Activated effector memory CD4-positive, alpha-beta T cell treated with anti-CD3 and anti-CD28 coated beads, Interleukin-2, amount 50 U/mL, for 16 hours (primary cell): ENCODE data around the gene PRR22.
"Not testable (repeated sequence)": the region's sequence is repeated elsewhere in the genome, so short reads cannot be mapped to it uniquely, and the experiment has no call there.

Source experiments
- DNase-seq: peaks from one replicate; pipeline ENCODE4 v3.0.0-alpha.2; 2020

Gene PRR22

DNA sequence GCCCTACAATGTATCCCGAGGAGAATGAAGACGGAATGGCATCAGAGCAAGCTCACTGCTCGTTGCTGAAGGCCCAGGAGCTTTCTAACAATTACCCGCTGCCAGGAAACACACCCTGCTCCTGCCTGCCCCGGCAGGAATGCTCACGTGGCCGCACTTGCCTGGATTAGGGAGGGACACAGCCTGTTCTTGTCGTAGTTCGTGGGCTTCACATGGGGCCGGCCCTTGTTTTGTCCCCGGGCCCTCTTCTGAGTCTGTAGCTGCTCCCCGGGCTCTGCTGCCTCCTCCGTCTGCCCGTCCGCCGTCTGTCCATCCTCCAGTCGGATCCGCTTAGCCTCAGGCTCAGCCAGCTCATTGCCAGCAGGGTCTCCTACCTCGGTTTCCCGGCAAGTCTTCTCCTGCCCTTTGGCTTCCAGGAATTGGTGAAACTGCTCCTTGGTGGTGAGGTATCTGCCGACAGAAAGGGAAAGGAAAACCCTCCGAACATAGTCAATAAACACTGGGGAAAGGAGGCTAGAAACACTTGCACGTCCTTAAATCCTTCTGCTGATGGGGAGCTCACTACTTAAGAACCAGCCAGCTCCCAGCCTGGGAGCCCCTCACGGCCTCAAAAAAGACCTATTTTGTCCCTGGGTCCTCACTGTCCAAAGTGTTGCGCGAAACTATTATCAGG, 5.5 kb upstream of the PRR22 start:
- no peak for DNase-seq

DNA sequence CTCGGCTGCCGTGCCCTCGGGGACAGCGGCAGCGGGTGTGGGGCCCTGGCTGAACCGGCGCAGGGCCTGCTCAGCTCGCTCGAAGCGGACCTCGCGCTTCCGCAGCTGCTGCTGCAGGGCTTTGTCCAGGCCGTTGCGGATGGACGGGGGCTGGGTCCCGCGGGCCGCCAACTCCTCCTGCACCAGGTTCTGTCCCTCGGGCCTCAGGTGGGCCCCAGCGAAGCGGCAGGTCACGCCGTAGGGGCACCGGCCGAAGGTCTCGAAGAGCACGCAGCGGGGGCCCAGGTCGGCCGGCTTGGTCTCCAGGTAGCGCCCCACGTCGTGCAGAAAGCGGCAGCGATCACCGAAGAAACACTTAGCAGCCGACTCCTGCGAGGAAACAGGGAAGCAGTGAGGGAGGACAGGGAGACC, 4.8 kb upstream of the PRR22 start:
- no peak for DNase-seq

DNA sequence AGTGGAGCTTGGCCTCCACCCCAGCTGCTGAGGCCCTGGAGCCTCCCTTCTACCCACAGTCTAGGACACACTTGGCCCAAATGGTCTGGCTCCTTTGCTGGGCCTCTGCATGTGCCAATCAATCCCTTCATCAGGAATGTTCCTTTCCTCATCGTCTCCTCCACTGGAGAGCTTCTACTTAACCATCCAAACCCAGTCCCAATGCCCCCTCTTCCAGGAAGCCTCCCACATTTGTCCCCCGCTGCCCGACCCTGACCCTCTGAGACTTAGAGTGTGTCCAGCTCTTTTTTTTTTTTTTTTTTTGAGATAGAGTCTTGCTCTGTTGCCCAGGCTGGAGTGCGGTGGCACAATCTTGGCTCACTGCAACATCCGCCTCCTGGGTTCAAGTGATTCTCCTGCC, 3.9 kb upstream of the PRR22 start:
- DNase-seq: no peak

DNA sequence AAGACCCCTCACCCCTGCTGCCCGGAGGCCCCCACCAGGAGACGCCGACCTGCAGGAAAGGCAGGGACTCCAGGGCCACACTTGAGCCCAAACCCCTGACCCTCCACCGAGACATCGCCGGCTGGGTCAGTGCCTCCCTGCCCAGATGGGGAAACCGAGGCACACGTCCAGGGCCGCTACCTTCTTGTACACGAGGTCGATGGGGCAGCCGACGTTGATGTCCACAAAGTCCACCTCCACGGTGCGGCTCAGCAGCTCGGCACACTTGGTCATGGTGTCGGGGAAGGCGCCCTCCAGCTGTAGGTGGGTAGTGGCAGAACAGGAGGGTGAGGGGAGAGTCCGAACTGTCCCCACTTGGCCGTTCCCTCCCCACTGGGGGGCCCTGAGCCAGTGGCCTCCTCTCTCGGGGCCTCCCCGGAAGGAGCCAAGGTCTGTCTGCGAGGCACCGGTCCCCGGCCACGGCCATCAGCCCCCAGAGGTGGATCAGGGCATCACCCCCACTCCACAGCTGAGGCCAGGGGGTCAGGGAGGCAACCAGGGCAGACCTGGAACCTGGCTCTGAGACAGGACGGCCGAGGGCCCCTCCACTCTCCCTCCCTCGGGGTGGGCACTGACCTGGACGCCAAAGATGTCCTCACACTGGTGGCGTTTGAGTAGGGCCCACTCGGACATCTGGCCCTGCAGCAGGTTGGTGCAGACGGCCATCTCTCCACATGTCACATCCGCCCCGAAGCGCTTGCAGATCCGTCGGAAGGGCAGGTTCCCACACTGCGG, 3.0 kb upstream of the PRR22 start:
- no peak for DNase-seq

DNA sequence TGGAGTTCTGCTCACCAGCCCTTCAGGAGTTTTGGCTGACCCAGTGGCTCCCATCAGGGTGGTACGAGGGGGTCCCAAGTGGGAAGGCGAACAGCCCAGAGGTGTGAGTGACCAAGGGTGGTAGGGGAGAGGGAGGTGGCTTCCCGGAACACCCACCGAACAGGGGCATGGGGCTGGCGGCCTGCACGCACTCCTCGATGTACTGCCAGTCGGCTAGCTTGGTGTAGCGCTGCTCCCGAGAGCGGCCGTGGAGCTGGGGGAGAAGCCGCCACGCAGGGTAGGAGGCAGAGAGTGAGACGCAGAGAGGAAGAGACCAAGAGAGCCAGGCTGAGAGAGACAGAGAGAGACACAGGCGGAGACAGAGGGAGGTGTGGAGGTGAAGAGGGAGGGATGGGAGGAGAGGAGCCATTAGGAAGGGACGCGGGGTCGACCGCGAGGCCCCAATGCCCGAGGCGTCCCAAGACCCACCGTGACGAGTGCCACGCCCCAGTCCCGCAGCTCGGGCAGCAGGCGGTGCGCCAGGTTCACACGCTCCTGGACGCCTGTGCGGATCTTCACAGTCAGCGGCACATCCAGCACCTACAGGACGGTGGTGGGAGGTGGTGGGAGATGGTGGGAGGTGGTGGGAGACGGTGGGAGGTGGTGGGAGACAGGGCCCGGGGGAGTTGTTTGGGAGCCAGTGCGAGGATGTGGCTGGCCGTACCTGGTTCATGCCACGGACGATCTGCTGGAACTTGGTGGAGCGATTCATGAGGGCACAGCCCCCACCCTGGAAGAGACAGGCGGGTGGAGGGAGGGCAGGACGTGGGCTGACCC, 2.3 kb upstream of the PRR22 start:
- no peak for DNase-seq

DNA sequence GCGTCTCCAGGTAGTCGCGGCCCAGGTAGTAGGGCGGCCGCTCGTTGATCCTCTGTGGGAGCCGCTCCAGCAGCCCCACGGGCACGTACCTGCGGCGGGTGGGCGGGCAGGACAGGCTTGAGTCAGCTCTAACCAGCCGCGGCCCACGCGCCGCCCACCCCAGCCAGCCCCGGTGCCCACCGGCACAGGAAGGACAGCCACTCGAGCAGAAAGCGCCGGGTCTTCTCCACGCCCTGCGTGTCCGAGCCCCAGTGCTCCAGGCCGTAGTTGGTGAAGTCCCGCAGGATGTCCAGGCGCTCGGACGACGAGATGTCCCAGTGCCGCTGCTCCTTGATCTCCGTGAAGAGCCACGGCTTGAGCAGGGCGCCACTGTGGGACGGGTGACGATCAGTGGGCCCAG, 877 bp upstream of the PRR22 start:
- no peak for DNase-seq

DNA sequence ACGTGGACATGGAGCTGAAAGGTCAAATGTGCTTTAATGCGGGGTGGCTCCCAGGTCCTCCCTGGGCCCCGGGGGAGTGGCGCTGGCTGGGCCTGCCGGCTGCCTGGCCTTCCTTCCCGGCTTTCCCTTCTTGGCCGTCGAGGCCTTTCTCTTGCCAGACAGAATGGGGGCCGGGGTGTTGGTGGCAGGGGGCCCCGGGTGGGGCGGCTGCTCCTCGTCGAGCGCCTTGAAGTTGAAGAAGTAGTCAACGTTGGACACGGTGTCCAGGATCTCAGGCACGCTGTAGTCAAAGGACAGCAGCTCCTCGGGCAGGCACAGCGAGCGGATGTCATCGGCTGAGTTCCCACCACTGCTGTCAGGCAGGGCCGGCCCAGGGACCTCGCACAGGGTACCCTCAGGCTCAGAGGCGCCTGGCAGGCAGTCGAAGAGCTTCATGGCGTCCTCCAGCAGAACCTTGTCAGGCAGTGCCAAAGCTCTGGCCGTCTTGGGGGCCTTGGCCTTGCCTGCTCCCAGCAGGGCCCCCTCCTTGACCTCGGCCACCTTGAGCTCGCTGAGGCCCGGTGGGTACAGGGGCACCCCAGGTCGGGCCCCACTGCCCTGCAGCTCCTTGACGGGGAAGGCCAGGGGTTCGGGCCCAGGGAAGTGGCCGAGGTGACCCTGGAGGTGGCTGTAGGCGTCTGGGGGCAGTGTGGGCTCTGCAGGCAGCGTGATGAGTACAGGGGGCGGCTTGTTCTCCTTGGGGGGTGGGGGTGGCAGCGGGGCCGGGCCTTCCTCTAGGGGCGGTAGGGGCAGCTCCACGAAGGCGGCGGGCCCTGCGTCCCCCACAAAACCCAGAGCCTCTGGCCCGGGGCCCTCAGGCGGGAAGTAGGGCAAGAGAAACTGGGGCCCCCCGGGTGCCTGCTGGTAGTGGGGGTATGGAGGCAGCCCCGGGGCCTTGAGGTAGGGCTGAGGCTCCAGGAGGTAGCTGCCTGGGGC, 1.3 kb downstream of the PRR22 start:
- DNase-seq: no peak

DNA sequence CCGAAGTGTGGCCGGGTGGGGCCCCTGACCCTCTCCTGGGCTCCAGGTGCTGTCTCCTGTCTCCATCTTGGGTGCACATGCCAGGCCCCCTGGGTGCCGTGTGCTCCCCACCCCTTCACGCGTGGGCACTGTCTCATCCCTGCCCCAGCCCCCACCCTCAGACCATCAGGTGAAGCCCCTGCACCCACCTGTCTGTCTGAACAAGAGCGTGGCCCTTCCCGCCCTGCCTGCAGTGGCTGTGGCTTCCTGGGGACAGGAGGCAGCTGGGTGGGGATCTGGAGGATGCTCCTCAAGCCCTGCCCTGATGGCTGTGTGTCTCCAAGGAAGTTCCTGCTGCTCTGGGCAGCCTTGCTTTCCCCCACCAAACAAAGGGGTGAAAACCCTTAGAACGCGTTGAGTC, 2.2 kb downstream of the PRR22 start:
- DNase-seq: no peak

DNA sequence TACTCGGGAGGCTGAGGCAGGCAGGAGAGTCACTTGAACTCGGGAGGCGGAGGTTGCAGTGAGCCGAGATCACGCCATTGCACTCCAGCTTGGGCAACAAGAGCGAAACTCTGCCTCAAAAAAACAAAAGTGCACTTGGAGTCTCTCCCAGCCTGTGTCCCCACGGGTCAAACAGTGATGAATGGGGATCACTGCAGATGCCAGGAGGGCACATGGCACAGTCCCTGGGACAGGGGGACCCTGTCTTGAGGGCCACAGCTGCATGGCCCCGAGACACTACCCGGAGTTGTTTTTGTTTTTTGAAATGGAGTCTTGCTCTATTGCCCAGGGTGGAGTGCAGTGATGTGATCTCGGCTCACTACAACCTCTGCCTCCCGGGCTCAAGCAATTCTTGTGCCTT, 3.6 kb downstream of the PRR22 start:
- not testable (repeated sequence) for DNase-seq

DNA sequence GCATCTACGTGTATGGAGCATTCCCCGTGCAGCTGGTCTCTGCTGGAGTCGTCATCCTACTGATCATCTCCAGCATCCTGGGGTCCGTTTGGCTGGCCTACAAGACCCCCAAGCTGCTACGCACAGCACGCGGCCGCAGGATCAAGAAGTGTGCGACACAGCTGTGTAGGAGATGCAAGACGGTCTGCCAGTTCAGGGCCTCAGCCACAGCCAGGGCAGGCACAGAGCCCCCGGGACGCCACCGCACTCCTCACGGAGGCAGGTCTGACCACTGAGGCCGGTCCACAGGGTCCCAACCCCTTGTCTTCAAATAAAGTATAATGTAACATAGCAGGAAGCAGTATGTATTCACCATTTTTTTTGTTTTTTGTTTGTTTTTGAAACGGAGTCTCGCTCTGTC, 6.1 kb downstream of the PRR22 start:
- no peak for DNase-seq

DNA sequence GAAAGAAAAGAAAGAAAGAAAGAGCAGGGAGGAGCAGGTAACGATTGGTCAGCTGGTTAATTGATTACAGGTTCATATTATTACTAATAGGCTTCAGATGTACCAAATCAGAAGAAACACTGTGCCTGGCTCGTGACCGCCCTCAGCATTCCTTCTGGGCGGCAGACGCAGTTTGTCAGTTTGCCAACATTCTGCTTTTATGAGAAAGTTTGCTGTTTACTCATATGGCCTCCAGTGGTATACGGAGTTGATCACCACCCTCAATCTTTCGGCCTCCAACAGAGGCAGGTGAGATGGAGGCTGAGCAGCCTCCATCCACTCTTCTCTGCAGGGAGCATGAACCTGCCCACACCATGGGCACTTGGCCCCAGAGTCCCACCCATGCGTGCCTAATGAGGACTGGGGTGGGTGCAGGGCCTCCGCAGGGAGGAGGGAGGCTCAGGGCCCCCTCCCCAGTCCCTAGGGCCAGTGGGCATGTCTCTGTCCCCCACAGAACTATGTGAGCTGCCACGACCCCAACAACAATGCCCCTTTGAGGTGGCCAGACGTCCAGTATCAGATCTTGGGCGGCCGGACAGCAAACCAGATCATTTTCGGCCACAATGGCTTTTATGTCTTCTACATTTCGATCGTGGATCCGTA, 8.8 kb downstream of the PRR22 start:
- no peak for DNase-seq

DNA sequence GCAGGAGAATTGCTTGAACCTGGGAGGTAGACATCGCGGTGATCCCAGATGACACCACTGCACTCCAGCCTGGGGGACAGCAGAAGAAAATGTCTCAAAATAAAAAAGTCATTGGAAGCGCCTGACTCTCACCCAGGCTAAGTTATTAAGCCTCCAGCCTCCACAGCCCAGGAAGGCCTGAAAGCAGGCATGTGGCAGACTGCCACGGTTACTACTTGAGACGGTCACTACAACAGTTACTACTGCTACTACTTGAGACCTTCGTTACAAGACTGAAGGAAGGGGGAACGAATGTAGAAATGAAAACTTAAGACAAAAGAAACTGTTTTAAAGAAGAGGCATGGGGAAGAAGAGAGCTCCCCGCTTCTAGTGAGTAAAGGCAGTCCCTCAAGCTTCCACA, 9.6 kb downstream of the PRR22 start:
- DNase-seq: no peak

DNA sequence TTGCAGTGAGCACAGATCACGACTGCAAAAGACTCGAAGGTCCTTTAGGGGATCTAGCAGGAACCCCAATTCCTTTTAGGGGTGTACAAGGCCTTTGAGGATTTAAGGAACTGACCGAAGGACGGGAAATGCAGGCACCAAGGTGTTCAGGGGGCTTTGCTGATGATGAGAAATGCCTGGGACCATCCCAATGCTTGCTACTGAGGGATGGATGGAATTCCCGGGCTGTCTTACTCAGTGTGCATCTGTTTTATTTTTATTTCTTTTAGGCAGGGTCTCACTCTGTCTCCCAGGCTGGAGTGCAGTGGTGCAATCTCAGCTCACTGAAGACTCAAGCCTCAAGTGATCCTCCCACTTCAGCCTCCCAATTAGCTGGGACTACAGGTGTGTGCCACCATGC, 11.3 kb downstream of the PRR22 start:
- DNase-seq: no peak

DNA sequence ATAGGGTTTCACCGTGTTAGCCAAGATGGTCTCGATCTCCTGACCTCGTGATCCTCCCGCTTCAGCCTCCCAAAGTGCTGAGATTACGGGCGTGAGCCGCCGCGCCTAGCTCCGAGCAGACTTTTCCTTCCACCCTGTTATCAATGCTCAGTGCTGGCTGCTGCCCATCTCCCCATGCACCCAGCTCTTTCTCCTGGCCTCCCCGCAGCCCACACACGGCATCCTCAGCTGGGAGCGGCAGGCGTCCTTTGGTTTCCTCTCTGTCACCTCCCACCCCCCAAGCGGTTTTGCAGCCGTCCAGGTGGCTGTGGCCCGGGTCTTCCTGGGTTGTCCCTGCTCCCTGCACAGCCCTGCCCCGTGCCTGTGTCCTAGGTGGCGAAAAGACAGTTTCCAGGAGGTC, 12.1 kb downstream of the PRR22 start:
- DNase-seq: no peak

DNA sequence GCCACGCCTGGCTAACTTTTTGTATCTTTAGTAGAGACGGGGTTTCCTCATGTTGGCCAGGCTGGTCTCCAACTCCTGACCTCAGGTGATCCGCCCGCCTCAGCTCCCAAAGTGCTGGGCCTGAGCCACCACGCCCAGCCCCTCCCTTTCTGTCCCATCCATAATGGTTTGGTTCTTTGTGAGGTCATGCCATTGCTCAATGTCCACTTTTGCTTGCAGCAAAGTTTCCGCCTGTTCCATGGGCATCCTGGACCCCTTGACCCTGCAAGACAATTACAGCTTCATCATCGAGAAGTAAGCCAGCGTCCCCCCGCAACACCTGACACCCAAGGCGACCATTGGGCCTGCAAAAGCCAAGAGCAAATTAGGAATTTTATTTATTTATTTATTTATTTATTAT, 16.6 kb downstream of the PRR22 start:
- no peak for DNase-seq

DNA sequence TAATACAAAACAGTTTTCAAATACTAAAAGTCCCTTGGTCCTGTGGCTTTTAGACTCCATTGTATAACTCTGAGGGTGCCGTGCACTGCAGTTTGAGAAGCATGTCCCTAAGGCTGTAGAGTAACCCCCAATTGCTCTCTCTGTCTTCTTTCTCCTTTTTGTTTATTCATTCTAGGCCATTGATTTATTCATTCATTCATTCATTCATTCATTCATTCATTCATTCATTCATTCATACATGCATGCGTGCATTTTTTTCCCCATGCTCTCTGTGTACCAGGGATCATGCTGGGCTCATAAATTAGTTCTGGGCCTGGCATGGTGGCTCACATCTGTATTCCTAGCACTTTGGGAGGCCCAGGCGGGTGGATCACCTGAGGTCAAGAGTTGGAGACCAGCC, 19.3 kb downstream of the PRR22 start:
- DNase-seq: no peak

DNA sequence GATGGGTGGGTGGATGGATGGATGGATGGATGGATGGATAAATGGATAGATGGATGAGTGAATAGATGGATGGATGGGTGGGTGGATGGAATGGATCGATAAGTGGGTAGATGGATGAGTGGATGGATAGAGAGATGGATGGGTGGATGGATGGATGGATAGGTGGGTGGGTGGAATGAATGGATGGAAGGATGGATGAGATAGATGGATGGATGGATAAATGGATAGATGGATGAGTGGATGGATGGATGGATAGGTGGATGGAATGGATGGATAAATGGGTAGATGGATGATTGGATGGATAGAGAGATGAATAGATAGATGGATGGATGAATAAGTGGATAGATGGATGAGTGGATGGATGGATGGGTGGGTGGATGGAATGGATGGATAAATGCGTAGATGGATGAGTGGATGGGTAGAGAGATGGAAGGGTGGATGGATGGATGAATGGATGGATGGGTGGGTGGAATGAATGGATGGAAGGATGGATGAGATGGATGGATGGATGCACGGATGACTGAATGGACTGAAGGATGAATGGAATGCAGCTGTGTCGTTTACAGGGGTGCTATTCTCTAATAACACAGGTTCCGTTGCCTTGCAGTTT, 21.8 kb downstream of the PRR22 start:
- no peak for DNase-seq

DNA sequence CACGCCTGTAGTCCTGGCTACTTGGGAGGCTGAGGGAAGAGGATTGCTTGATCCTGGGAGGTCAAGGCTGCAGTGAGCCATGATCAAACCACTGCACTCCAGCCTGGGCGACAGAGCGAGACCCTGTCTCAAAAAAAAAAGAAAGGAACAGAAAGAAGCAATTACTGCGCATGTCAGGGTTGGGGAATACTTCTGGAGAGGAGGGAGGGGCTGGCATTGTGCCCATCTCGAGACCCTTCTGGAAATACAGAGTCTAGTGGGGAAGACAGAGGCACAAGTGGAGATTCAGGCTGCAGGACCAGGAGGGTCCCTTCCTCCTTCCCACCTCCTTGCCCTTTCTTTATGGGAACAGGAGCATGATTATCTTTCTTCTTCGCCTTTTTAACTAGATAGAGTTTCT, 30.8 kb downstream of the PRR22 start:
- DNase-seq: no peak

DNA sequence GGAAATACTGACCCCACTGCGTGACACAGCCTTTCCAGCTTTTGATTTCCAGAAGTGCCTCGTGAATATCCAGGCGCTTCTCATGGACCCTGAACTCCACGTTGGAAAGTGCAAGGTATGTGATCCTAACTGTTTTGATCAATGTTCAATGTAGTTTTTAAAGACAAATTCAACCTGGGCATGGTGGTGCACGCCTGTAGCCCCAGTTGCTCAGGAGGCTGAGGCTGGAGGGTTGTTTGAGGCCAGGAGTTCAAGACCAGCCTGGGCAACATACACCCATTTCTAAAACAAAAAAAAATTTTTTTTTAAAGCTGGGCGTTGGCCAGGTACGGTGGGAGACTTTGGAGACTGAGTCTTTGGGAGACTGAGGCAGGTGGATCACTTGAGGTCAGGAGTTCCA, 32.8 kb downstream of the PRR22 start:
- no peak for DNase-seq

DNA sequence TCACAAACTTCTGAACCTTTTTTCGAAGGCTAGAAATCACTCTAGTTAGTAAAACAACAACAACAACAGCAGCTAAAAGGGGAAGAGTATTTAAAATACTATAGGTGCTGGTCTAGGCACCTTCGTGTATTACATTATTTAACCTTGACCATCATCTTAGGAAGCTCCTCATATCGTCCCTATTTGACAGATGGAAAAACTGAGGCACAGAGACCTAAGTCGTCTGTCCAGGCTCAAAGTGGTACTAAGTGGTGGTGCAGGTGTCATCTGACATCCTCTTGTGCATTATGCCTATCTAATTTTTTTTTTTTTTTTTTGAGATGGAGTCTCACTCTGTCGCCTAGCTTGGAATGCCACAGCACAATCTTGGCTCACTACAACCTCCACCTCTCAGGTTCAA, 35.0 kb downstream of the PRR22 start:
- no peak for DNase-seq

DNA sequence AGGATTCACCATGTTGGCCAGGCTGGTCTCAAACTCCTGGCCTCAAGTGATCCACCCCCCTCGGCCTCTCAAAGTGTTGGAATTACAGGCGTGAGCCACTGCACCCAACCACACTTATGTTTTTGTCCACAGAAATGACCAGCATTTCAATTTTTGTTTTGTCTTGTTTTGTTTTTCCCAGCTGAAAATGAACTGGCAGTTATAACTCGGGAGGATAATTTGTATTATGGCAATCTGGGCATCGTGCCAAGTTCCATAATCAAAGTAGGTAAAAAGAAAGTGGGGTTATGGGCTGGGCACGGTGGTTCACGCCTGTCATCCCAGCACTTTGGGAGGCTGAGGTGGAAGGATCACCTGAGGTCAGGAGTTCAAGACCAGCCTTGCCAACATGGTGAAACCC, 35.6 kb downstream of the PRR22 start:
- not testable (repeated sequence) for DNase-seq

DNA sequence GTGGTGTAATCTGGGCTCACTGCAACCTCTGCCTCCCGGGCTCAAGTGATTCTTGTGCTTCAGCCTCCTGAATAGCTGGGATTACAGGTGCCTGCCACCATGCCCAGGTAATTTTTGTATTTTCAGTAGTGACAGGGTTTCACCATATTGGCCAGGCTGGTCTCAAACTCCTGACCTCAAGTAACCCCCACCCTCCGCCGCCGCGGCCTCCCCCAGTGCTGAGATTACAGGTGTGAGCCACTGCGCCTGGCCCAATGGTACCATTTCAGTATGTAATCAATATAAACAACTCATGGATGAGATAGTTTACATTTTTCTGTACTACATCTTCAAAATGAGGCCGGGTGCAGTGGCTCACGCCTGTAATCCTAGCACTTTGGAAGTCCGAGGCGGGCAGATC, 39.5 kb downstream of the PRR22 start:
- not testable (repeated sequence) for DNase-seq
